GM11168 (cell line): ENCODE data around the gene RETSAT.
"Not testable (repeated sequence)": the region's sequence is repeated elsewhere in the genome, so short reads cannot be mapped to it uniquely, and the experiment has no call there.

Experiments used
- in situ Hi-C: fragments of 300-500 bp; cut with MboI; formaldehyde crosslinking; loops from one replicate; pipeline ENCODE4 v1.12.0; 2022; ENCODE audit warnings: low sequenced_read_pairs; ENCODE audit not compliant: unreplicated experiment

Gene RETSAT

GRCh38 chr2:85340034-85340892, 14.1 kb downstream of the RETSAT start:
- in situ Hi-C loops: no loop called here

- in situ Hi-C loops: no loop called here
These were observed 19.4 kb downstream of the RETSAT start for GRCh38 chr2:85334928-85335327.

DNA sequence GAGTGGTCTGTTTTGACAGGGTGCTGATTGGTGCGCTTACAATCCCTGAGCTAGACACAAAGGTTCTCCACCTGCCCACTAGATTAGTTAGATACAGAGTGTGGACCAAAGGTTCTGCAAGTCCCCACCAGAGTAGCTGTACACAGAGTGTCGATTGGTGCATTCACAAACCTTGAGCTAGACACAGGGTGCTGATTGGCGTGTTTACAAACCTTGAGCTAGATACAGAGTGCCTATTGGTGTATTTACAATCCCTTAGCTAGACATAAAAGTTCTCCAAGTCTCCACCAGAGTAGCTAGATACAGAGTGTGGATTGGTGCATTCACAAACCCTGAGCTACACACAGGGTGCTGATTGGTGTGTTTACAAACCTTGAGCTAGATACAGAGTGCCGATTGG, 20.5 kb downstream of the RETSAT start:
- in situ Hi-C loops: not testable (repeated sequence)

DNA sequence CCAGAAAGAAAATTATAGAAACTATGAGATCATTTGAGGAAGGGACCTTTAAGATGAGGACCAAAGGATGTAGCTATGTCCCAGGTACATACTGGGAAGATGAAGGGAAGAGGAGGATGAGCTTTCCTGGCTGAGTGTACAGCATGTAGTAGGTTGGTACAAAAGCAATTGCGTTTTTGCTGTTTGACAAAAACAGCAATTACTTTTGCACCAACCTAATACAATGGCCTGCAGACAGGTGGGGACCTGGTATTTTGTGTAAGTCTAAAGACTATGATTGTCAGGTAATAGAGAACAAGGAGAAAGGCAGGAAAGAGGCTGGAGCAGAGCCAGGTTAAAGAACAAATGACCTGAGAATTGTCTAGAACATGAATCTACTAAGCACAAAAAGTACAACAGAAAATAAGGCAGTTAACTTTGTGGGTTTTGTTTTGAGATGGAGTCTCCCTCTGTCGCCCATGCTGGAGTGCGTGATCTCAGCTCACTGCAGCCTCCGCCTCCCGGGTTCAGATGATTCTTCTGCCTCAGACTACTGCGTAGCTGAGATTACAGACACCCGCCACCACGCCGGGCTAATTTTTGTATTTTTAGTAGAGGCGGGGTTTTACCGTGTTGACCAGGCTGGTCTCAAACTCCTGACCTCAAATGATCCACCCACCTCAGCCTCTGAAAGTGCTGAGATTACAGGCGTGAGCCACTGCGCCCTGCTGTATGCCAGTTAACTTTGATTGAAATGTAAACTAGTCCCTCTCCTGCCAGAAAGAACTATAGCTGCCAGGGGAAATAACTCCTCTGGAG, 23.3 kb downstream of the RETSAT start:
- in situ Hi-C loops: no loop called here

DNA sequence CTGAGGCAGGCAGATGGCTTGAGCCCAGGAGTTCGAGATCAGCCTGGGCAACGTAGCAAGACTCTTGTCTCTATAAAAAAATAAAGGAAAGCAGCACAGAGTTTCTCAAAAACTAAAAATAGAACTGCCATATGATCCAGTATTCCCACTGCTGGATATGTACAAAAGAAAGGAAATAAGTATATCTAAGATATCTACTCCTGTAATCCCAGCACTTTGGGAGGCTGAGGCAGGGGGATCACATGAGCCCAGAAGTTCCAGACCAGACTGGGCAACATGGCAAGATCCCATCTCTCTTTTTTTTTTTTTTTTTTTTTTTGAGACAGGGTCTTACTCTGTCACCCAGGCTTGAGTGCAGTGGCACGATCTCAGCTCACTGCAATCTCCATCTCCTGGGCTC, 24.6 kb downstream of the RETSAT start:
- in situ Hi-C loops: not testable (repeated sequence)

DNA sequence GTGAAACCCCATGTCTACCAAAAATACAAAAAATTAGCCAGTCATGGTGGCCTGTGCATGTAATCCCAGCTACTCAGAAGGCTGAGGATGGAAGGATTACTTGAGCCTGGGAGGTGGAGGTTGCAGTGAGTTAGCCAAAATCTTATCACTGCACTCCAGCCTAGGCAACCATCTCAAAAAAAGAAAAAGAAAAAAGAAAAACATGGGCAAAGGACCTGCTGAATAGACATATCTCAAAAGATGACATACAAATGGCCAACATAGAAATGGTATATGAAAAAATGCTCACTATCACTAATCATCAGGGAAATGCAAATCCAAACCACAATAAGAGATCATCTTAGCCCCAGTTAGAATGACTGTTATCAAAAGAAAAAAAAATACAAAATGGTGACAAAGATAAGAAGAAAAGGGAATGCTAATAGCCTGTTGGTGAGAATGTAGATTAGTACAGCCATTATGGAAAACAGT, 25.1 kb downstream of the RETSAT start:
- in situ Hi-C loops: no loop called here

GRCh38 chr2:85327822-85328617, 26.3 kb downstream of the RETSAT start, which contains the start of gene TGOLN2:
TSS of gene TGOLN2 (minus strand) at chr2:85327989. CDS start at chr2:85327962, 27 bp downstream.
- in situ Hi-C loops: no loop called here

DNA sequence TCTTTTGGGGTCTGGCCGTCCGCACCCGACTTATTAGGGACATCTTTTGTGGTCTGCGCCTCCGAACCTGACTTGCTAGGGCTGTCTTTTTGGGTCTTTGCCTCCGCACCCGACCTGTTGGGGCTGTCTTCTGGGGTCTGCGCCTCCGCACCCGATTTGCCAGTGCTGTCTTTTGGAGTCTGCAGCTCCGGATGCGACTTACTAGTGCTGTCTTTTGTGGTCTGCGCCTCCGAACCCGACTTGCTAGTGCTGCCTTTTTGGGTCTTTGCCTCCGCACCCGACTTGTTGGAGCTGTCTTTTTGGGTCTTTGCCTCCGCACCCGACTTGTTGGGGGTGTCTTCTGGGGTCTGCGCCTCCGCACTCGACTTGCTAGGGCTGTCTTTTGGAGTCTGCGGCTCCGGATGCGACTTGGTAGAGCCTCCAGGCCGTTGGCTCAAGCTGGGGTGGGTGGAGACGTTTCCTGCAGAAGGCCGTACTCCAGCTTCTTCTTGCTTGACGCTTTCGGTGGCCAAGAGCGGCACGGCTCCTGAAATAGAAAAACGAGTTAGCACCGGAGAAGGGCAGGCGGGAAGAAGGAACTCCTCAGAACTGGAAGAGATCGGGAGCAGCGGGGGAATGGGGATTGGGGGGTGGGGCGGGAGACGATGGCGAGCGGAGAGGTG, 27.0 kb downstream of the RETSAT start:
- in situ Hi-C loops: no loop called here

DNA sequence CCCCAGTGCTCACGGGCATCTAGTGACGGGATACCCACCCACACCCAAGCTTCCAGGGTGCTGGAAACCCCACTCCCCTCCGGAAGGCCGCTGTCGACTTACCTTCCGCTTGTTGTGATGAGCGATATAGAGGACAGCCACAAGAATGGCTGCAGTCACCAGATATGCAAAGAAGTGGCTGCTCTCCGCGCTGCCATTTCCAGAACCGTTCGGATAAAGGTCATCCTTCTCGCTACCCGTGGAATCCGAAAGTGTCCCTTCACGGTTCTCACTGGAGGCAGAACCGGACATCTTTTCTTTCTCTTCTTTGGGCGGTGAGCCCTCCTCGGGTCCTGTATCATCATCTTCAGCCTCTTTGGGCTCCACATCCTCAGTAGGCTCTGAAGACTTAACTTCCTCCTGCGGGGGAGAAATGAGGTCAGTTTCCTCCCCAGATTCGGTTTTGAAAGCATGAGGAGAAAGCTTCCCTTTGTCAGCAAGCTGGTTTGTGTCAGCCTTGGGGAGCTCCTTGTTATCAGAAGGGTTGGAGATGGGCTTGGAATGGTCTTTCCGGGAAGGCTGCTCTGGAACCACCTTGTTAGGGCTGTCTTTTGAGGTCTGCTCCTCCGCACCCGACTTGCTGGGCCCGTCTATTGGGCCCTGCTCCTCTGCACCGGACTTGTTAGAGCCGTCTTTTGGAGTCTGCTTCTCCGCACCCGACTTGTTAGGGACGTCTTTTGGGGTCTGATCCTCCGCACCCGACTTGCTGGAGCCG, 27.7 kb downstream of the RETSAT start:
- in situ Hi-C loops: no loop called here

DNA sequence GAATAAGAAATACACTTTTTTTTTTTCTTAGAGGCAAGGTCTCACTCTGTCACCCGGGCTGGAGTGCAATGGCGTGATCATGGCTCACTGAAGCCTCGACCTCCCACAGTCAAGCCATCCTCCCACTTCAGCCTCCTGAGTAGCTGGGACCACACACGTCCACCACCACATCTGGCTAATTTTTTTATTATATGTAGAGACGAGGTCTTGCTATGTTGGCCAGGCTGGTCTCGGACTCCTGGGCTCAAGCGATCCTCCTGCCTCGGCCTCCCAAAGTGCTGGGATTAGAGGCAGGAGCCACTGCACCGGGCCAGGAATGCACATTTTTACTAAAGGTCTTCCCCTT, 28.9 kb downstream of the RETSAT start:
- in situ Hi-C loops: no loop called here

DNA sequence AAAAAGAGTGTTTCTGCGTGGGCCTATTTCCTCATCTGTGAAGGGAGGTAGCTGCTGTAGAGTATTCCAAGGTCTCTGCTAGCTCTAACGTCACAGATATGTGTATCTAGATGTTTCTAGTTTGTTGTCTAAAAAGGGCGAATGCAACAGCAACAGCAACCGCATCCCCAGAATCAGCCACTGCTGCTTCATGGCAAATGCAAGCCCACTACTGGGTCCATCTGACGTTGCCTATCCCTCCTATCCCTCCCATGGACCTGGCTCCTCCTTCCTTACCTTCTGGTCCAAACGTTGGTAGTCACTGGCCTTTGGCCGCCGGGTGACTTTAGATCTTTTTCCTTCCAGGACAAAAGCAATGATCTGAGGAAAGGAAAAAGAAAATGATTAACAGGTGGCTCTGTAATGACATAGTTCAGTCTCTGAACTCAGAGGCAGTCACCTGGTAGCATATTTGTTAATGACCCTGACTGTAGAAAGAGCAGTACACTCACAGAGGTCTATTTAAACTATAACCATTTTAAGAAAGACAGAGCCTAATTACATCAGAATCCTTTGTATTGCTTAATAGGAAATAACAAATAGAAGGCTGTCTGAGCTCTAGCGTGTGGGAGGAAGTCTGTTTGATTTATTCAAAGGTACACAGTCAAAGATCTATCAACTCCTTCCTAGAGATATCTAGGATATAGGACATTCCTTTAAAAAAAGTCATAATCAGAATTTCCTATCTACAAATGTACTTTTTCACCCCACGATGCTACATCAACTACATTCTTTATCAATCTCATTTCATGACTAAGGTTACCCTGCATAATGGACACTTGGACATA, 29.5 kb downstream of the RETSAT start:
- in situ Hi-C loops: no loop called here

GRCh38 chr2:85323988-85324367, 30.4 kb downstream of the RETSAT start:
- in situ Hi-C loops: not testable (repeated sequence)

DNA sequence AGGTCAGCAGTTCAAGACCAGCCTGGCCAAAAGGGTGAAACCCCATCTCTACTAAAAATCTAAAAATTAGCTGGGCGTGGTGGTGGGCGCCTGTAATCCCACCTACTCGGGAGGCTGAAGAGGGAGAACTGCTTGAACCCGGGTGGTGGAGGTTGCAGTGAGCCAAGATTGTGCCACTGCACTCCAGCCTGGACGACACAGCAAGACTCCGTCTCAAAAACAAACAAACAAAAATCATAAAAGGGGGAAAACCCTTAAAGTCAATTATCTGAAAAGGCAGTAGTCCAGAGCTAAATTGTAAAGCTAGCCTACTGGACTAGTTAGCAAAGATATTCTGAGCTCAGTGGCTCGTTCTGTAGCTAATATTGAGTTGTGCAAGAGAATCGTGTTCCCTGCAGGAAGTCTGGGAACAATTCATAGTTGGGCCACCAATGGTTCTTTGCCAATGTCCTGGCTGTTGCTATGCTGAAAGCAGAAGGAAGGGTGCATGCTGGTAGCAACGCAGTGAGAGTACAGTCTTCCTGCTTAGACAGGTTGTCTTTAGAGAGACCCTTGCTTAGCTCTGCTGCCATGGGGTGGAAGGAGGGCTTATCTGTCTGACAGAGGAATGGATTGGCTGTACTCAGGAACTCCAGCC, 30.9 kb downstream of the RETSAT start:
- in situ Hi-C loops: no loop called here

GRCh38 chr2:85319796-85320195, 34.5 kb downstream of the RETSAT start:
- in situ Hi-C loops: no loop called here

GRCh38 chr2:85318222-85319074, 35.9 kb downstream of the RETSAT start:
- in situ Hi-C loops: no loop called here

DNA sequence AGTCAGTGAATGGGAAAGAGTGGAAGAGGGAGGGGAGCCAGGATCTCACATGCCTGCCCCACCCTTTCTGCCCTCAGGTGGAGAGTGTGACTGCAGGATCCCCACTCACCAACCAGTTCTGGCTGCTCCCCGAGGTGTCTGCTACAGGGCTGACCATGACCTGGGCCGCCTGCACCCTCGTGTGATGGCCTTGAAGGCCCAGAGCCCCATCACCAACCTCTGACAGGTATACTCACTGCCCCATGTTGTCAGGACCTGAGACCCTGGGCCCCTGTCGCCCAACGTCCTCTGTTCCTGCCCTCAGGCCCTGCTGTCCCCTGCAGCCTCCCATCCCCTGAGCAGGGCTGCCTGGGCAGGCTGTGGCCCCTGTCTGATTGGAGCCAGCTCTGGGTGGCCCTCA, 38.4 kb downstream of the RETSAT start:
- in situ Hi-C loops: not testable (repeated sequence)

DNA sequence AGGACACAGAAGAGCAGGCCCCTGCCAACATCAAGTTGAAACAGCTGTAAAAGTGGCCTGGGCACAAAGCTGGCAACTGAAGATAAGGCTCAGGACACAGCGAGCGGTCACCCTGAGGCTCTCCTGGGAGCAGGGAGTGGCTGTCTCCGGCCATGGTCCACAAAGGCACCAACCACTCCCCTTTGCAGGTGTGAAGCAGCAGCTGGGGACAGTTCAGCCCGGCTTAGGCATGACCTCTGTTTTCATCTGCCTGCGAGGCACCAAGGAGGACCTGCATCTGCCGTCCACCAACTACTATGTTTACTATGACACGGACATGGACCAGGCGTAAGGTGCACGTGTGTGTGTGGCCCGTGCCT, 39.5 kb downstream of the RETSAT start:
- in situ Hi-C loops: no loop called here
